Stomach (tissue), 4 donors: ENCODE measurements around the gene PLD3.

Source experiments
- POLR2AphosphoS5 ChIP-seq, 3 donors: sonication (generic); formaldehyde crosslinking; IDR thresholded peaks; one replicate each; pipeline ENCODE4 v1.6.1; 2016; ENCODE audit warnings: antibody characterized with exemption in 3 of 3
- TF ChIP-seq, protein P1 (sequence below), 7 experiments: fragments of 450-650 bp in 4 of 7; fragments of 200-600 bp in 3 of 7; sonication (generic) in 3 of 7; IDR thresholded peaks; one replicate each; pipeline ENCODE4 v1.5.1; 2016 to 2019; ENCODE audit warnings: antibody characterized with exemption in 7 of 7, control low read depth in 2 of 7, mild to moderate bottlenecking in 1 of 7

DNA sequence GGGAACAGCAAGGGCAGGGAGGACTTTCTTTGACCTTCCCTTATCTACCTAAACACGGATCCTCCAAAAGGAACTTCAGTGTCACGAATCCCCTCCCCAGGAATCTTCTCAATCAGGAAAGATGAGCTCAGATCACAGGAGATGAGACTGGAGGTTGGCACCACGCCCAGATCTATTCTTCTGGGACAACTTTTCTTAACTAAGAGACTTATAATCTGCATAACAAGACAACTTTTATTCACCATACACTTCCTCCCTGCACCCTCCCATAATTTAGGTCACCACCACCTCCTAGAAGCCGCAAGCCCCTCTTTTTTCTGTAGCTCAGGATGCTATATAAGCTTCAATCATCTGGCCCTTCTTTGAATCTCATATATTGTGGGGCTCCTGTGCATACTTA, 44.2 kb upstream of the PLD3 start:
- TF ChIP-seq, protein P1, sequence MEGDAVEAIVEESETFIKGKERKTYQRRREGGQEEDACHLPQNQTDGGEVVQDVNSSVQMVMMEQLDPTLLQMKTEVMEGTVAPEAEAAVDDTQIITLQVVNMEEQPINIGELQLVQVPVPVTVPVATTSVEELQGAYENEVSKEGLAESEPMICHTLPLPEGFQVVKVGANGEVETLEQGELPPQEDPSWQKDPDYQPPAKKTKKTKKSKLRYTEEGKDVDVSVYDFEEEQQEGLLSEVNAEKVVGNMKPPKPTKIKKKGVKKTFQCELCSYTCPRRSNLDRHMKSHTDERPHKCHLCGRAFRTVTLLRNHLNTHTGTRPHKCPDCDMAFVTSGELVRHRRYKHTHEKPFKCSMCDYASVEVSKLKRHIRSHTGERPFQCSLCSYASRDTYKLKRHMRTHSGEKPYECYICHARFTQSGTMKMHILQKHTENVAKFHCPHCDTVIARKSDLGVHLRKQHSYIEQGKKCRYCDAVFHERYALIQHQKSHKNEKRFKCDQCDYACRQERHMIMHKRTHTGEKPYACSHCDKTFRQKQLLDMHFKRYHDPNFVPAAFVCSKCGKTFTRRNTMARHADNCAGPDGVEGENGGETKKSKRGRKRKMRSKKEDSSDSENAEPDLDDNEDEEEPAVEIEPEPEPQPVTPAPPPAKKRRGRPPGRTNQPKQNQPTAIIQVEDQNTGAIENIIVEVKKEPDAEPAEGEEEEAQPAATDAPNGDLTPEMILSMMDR (IDR thresholded peaks at IDR 0.05) = no peak
- no peak for TF ChIP-seq POLR2AphosphoS5 (IDR thresholded peaks at IDR 0.05)
